ENCODE results near the gene HS3ST4.
"Not testable (repeated sequence)": the region's sequence is repeated elsewhere in the genome, so short reads cannot be mapped to it uniquely, and the experiment has no call there.

HS3ST4 gene

DNA sequence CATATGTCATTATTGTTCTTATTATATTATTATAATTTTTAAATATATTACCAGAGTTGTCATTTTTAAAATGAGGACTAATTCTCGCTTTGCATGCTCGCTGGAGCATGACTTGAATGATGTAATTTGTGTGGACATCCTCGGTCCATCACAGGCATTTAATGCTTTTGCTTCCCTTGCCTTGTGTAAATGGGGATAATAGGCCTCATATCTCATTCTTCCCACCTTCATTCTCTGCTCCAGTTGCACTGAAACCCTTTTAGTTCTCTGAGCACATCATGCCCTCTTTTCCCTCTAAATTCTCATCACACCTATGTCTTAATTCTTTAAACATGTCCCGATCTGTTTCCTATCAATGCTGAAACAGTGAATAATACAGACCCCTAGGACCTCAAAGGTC lies 285.4 kb downstream of the HS3ST4 start:
- DNase-seq (ENCODE audit: low read depth in 3 of 3, low spot score in 1 of 3) = no peak

GRCh38 chr16:25978218-25978617 lies 286.5 kb downstream of the HS3ST4 start:
- no peak for DNase-seq (ENCODE audit: low read depth in 3 of 3, low spot score in 1 of 3)

- DNase-seq (ENCODE audit: low read depth in 3 of 3, low spot score in 1 of 3) = no peak
Observed at GRCh38 chr16:25988084-25988483, 296.3 kb downstream of the HS3ST4 start.

DNA sequence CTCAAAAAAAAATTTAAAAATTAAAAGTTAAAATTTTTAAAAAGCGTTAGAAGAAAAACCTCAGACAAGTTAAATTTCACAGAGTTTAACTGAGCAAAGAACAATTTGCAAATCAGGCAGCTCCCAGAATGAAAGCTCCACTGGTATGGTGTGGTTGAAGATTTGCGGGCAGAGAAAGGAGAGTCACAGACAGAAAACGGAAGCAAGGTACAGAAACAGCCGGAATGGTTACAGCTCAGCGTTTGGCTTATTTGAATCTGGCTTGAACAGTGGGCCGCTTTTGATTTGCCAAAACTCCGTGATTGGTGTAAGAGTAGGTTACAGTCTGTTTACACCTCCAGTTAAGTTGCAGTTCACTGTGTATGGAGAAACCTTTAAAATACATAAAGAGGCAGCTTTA lies 297.1 kb downstream of the HS3ST4 start:
- no peak for DNase-seq (ENCODE audit: low read depth in 3 of 3, low spot score in 1 of 3)

DNA sequence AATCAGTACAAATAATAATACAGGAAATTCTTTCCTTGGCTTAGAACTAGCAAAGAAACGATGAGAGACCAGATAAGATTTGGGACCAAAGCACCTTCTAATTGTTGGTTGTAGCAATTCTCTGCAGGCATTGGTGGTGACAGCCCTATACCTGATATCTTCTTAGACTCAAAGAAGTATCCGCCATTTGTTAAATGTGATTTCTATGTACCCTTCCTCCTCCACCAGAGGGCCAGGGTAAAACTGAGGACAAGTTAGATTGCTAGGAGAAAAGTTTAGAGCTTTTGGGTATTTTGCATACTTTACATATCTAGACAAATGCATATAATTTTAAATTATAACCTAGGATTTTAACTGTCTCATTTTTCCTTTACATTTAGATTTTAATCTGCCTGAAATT lies 304.3 kb downstream of the HS3ST4 start:
- DNase-seq (ENCODE audit: low read depth in 3 of 3, low spot score in 1 of 3) = no peak

GRCh38 chr16:26005336-26005735 lies 313.6 kb downstream of the HS3ST4 start:
- no peak for DNase-seq (ENCODE audit: low read depth in 3 of 3, low spot score in 1 of 3)

DNA sequence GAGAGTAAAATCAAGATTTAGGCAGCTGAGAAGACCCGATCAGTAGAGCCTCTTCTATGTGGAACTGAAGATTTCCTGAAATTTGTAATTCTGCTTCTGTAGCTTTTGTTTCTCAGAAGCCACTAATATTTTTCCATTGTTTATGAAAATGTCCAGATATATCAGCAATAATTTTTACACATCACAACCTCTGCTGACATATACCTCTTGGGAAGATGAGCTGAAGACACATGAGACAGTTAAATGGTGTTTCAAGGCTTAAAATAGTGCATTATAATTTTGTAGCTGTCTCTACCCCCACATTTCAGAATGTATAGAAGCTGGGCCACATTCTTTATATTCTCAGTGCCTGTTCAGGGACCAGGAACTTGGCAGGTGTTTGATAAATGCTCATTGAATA lies 320.6 kb downstream of the HS3ST4 start:
- DNase-seq (ENCODE audit: low read depth in 3 of 3, low spot score in 1 of 3) = no peak

GRCh38 chr16:26015776-26016175 lies 324.0 kb downstream of the HS3ST4 start:
- DNase-seq (ENCODE audit: low read depth in 3 of 3, low spot score in 1 of 3) = no peak

DNA sequence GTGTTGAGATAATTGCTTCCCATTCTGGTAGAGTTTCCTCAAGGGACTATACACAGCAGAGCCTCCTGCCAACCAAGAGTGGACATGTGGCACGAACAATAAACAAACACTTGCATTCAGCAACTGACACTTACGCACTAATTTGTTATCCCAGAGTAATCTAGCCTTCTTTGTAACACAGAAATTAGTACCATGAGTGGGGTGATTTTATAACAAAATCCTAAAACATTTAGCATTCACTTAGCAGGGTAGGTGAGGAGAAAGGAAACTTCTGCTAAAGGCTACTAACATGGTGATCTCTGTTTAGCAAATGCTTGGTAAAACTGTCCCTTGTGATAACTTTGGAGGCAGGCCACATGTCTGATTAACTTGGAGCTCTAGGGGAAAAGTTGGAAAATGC lies 325.2 kb downstream of the HS3ST4 start:
- no peak for DNase-seq (ENCODE audit: low read depth in 3 of 3, low spot score in 1 of 3)

GRCh38 chr16:26019381-26020242 lies 327.9 kb downstream of the HS3ST4 start:
- DNase-seq (ENCODE audit: low read depth in 3 of 3, low spot score in 1 of 3) = no peak

DNA sequence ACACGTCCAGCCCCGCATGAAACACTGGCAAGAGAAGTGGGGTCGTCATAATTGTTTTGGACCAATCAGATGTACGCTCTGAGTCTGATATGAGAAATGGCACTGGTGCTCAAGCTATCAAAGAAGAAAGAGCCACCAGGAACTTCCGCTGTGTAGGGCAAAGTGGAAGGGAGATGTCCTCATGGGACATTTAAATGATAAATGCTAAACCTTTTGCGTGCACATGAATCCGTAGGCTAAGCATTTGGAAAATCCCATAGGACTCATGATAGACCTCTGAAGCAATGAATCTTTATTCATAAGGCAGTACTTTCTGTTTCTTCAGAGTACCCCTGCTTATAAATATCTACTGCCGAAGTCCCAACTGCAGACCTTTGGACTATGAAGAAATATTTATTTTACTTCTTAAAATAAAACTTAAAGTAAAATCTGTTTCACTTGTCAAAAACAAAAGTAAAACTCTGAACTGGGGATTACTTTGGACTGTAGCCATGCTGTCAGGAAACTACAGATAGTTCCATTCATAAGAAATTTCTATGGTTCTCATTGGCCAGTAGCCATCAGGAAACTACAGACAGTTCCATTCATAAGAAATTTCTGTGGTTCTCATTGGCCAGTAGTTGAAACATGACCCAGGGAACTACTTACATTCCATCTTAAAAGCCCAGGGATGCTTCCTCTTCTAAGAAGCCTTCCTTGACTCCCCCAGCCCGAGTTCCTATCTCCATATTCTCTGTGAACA lies 335.1 kb downstream of the HS3ST4 start:
- DNase-seq (ENCODE audit: low read depth in 3 of 3, low spot score in 1 of 3) = no peak

- no peak for DNase-seq (ENCODE audit: low read depth in 3 of 3, low spot score in 1 of 3)
Observed at GRCh38 chr16:26031286-26031685, 339.5 kb downstream of the HS3ST4 start.

- DNase-seq (ENCODE audit: low read depth in 3 of 3, low spot score in 1 of 3) = not testable (repeated sequence)
Observed at GRCh38 chr16:26032661-26033060, 340.9 kb downstream of the HS3ST4 start.

GRCh38 chr16:26041952-26042668 lies 350.4 kb downstream of the HS3ST4 start:
- DNase-seq (ENCODE audit: low read depth in 3 of 3, low spot score in 1 of 3) = no peak

GRCh38 chr16:26050472-26050871 lies 358.7 kb downstream of the HS3ST4 start:
- no peak for DNase-seq (ENCODE audit: low read depth in 3 of 3, low spot score in 1 of 3)

- DNase-seq (ENCODE audit: low read depth in 3 of 3, low spot score in 1 of 3) = no peak
Observed at GRCh38 chr16:26051063-26051462, 359.3 kb downstream of the HS3ST4 start.

GRCh38 chr16:26053889-26054288 lies 362.1 kb downstream of the HS3ST4 start:
- DNase-seq (ENCODE audit: low read depth in 3 of 3, low spot score in 1 of 3) = no peak

DNA sequence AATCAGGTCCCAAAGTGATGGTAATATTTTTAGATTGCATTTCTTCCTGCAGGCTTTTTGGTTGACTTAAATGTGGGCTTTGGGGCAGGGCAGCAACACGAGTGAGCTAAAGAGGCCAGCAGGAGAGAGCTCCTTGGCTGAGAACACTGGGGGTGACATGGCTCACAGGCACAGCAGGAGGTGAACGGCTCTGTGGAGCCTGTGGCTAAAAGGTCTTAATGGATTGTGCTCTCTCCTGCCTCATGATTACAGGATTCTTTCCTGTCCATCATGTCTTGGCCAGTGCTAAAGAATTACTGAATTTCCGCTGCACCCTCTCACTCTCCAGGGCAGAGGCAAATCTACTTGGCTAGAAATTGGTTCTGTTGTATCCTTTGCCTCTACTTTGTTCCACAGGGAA lies 366.6 kb downstream of the HS3ST4 start:
- DNase-seq (ENCODE audit: low read depth in 3 of 3, low spot score in 1 of 3) = no peak

DNA sequence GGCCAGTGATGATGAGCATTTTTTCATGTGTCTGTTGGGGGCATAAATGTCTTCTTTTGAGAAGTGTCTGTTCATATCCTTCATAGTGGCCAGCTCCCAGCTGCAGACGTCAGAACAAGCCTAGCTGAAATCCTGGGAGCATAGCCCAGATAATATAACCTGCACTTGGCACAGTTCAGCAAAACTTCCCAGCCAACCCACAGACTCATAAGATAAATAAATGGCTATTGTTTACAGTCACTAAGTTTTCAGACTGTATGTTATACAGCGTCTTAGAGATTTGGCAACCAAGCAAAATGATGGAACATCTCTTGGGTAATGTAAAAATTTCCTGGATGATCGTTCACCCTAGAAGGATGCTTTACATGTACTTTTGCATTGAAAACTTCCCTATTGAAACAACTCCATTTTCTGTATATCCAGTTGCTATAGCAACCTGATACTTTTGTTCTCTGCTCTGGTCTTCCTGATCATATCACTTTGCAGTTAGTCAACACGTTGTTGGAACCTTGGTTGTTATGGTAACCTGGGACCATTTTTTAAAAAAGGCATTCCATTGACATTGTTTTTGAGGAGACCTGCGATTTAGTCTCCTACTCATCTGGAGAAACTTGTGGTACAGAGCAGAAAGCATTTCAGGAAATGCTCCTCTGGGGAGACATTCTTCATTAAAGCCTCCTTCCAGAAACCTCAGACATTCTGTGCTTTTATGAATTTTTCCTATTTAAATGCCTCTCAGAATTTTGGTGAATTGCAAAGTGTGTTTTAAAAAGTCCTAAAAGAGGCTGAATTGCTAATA lies 378.7 kb downstream of the HS3ST4 start:
- DNase-seq (ENCODE audit: low read depth in 3 of 3, low spot score in 1 of 3) = no peak

DNA sequence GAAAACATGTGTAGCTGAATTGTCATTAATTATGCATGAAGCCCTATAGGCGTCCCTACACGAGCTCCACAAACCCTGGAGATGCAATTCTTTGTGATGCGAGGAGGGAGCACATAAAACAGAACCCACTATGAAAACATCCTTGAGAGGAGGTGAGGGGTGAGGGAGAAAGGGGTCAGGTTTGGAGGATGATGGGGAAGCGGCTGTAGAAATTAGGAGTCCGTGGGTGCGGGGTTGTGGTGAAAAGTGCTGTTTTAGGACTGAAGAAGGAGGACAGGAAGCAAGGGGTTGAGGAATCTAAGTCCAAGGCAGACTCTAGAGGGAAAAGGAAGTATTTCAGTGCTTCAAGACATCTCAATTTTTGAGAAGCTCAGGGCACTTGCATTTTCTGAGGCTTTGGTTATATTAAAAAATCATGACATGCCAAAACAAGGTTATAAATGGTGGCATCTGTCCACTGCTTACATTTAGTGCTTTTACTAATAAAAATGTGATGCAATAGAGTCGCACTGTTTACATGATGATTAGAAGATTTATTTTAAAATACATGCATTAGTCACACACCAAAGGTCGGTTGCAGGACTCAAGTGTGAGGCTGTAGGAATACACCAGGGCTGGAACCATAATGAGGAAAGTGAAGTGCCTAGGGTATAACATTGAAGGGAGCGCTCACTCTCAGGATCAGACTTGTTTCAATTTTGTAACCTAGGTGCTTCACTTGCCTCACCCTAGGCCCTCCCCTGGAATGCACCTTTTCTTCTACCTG lies 379.5 kb downstream of the HS3ST4 start:
- no peak for DNase-seq (ENCODE audit: low read depth in 3 of 3, low spot score in 1 of 3)

Data from stimulated activated CD4-positive, alpha-beta T cell treated with anti-CD3 and anti-CD28 coated beads, TNF-alpha, amount 100 ng/mL, for 1 hour (primary cell).